AG10803 (cell line): ENCODE measurements around the gene SUSD4.

ENCODE experiments used
- DNase-seq: peaks from one replicate; pipeline ENCODE4 v3.0.0; 2010; ENCODE audit warnings: low read depth
- H3K4me3 ChIP-seq: 2 replicates; pipeline ENCODE4 v1.5.1; 2011; ENCODE audit warnings: mild to moderate bottlenecking, low read length, control low read depth
- TF ChIP-seq, protein P1 (sequence below): conservative IDR thresholded peaks from 2 replicates; pipeline ENCODE4 v1.5.1; 2011; ENCODE audit warnings: mild to moderate bottlenecking, low read length, control low read depth, inconsistent platforms

SUSD4 gene

DNA sequence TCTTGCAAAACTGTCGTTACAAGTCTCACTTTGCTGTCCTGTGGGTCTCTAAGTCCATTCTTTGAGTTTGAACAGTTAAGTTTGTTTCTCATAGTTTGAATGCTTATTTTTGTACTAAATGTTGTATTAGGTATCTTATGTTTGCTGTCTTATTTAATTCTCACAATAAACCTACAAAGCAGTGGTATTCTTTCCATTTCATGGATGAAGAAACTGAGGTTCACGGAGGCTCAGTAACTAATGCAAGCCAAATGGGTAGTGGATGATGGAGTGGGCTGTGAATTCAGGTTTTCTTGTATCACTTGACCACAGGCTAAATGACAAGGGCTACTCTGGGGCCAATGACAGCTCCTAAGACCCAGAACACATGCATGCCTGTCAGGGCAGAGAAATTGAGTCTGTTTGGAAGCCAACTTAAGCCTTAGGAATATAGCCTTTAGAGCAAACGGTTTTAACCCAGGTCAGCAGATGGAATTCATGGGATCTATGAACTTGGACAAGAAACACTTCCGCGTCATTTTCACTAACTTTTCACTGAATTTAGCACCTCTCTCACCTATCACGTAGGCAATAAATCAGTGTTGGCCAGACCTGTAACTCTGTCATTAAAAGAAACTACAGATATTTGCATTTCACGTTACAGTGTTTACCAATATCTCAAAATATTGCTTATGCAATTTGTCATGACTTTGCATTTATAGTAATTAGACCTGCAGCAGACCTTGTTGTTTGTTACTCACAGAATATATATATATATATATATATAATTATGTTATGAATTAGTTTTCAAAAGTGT, 153.8 kb downstream of the SUSD4 start:
- no peak overlapping the region for H3K4me3 ChIP-seq
- DNase-seq, result no peak
- TF ChIP-seq, protein P1, sequence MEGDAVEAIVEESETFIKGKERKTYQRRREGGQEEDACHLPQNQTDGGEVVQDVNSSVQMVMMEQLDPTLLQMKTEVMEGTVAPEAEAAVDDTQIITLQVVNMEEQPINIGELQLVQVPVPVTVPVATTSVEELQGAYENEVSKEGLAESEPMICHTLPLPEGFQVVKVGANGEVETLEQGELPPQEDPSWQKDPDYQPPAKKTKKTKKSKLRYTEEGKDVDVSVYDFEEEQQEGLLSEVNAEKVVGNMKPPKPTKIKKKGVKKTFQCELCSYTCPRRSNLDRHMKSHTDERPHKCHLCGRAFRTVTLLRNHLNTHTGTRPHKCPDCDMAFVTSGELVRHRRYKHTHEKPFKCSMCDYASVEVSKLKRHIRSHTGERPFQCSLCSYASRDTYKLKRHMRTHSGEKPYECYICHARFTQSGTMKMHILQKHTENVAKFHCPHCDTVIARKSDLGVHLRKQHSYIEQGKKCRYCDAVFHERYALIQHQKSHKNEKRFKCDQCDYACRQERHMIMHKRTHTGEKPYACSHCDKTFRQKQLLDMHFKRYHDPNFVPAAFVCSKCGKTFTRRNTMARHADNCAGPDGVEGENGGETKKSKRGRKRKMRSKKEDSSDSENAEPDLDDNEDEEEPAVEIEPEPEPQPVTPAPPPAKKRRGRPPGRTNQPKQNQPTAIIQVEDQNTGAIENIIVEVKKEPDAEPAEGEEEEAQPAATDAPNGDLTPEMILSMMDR, result no peak

DNA sequence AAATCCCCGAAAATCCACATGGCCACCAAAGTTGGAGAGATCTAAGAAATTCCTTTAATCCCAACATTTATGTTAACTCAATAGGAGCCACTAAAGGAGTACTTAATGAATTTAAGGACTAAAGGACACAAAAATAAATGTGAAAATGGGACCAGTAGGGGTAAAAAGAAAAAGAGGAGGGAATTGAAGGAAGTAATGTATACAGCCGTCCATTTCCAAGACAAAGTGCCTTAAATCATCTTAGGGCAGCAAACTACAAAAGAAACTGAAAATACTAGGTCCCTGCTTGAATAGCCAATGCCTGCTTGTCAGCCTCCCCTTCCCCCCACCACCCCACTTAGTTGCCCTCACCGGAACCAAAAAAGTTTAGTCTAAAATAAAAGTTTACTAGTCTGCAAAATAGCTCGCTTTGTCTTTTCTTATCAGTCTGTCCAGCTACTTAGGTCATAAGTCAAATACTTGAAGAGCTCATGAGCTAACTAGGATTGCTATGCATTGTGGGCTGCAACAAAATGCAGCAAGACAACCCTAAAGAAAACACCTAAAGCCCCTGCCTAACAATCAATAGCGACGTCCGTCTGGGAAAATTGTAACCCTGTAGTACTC, 154.6 kb downstream of the SUSD4 start:
- TF ChIP-seq, protein P1, result no peak
- no peak for DNase-seq
- H3K4me3 ChIP-seq, result no peak overlapping the region

DNA sequence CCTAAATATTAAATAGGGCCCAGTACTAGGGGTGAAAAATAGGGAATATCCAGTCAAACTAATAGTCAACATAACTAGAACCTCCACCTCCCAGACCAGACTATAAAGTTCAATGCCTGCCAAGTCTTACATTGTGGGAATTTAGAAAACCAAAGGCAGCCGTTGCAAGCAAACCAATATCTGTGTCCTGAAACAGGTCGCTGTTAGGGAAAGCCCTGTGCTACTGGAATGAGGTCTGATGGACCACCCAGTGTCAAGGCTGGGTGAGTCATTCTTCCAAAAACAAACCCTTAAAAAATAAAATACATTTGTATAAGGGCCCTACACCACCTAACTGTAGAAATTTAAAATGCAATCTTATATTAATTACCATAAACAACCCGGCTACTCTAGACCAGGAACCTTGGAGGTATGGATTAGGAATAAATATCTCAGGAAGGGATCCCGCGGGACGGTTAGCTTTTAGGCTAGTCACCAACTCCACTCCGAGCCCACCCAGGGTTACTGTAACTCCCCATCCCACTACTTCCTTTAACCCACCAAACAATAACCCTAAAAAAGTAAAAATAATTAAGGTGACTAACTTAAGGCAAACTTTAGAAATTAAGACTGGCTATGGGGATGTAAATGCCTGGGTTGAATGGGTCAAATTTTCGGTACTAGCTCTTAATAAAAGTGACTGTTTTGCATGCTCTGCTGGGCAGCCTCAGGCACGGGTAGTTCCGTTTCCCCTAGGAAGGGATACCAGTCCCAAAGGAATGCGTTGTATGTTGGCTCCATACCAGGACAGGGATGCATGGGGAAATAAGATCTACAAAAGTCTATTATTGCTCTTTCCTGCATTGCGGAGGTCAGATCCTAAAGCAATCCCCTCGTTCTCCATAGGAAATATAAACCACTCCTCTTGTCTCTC, 155.6 kb downstream of the SUSD4 start:
- TF ChIP-seq, protein P1, result no peak
- no peak for DNase-seq
- H3K4me3 ChIP-seq, result no peak overlapping the region

DNA sequence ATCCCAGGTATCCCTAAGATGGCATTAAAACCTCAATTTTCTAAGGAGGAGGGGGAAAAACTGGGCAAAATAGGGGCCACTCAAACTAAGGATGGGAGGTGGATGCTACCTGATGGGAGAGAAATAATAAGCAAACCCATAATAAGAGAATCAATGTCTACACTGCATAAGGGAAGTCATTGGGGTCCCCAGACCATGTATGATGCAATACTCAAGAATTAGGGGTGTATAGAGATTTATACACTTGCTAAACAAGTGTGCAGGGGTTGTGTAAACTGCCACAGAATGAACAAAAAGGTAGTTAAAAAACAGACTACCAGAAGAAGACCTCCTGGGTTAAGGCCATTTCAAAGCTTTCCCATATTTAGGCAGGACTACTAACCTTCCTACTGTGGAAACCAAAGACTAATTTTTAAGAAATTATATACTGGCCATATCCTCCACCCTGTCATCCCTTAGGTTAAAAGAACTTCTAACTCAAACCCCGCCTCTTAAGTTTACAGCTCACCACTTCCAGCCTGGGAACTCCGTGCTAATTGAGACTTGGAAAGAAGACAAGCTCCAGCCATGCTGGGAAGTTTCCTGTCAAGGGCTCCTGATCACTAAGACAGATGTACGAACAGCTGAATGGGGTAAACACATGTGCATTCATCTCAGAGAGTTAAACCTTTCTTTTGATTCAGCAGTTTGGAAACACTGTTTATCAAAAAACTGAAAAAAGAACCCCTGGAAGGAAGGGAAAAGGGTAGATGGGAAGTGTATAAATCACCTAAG, 156.5 kb downstream of the SUSD4 start:
- H3K4me3 ChIP-seq, result no peak overlapping the region
- TF ChIP-seq, protein P1, result no peak
- peak; percentile 59 for DNase-seq

DNA sequence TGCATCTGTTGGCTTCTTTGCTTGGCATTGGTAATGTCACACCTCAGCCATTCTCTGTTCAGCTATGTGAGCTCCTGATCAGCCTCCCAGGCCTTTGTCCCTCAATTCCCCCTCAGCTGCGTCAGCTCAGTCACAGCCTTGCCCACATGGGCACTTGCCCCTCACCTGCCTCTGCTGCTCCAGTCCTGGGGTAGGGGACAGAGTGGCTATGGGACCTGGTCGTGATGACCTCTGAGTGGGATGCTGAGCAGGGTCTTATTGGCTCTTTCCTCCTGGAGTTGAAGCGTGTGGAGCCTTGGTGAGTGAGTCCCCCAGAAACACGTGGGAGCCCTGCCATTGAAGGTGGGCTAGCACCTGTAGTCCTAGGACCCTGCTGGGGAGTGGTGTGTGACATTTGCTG, 159.6 kb downstream of the SUSD4 start:
- no peak overlapping the region for H3K4me3 ChIP-seq
- TF ChIP-seq, protein P1, result no peak
- DNase-seq, result no peak

DNA sequence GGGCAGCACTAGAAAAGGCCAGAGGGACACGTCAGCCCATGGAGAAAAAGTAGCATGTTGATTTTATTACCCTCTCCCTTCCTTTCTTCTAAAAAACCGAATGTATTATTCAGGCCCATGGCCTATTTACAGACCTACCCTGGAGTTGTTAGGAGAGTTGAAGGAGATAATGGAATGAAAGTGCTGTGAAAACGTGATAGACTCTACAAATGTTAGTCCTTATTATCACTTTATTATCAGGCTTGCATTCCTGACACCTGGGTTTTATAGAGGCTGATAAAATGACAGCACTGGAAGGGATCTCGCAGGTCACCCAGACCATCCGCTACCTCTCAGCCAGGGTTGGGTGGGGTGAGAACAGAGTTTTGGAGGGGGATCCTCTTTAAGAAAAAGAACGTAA, 160.3 kb downstream of the SUSD4 start:
- TF ChIP-seq, protein P1, result no peak
- H3K4me3 ChIP-seq, result no peak overlapping the region
- DNase-seq, result no peak
